Coronary artery (tissue), 2 donors: ENCODE measurements around the gene RPL34.

ENCODE experiments used
- DNase-seq: peaks from one replicate; pipeline ENCODE4 v3.0.0-alpha.2; 2017; ENCODE audit warnings: low spot score
- H3K27ac ChIP-seq, 2 donors: fragments of 200-600 bp; sonication (generic); one replicate each; pipeline ENCODE4 v1.5.1; 2016 to 2019
- H3K4me3 ChIP-seq: fragments of 200-600 bp; sonication (generic); 2 replicates; pipeline ENCODE4 v1.5.1; 2016; ENCODE audit warnings: mild to moderate bottlenecking, moderate library complexity
- CTCF ChIP-seq: fragments of 200-600 bp; sonication (generic); IDR thresholded peaks from one replicate; pipeline ENCODE4 v1.5.1; 2019; ENCODE audit warnings: antibody characterized with exemption

RPL34 gene

DNA sequence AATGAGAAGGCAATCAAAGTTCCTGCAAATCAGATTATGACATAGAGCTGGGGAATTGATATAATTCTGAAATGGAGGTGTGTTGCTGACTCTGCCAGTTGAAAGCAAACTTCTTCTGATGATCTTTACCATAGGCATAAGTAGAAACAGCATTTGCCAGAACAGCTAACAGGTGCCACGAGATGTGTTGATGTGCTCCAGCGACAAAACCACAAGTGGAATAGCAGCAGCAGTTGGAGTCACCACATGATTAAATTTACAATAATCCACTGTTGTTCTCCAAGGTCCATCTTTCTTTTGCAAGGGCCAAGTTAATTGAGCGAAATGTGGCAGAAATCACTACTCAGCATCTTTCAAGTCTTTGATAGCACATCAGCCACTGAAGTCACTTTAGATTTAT, 26.3 kb downstream of the RPL34 start:
- Histone ChIP-seq H3K4me3 (no peak overlapping the region), H3K27ac (no peak overlapping the region)
- no peak for TF ChIP-seq CTCF
- DNase-seq, result no peak

GRCh38 chr4:108649863-108650211, 29.5 kb downstream of the RPL34 start:
- no peak overlapping the region for H3K27ac ChIP-seq
- TF ChIP-seq CTCF, result no peak
- DNase-seq, result no peak

GRCh38 chr4:108650212-108651013, 30.0 kb downstream of the RPL34 start, which contains the start of gene OSTC:
TSS of gene OSTC (plus strand) at chr4:108650599. CDS start at chr4:108650656, 57 bp downstream.
- Histone ChIP-seq H3K27ac (peak within 1 kb of the TSS; percentile 80 to 84), H3K4me3 (peak within 1 kb of the TSS; percentile 75)
- DNase-seq, result peak; percentile 95
- TF ChIP-seq CTCF, result no peak

More at GRCh38 chr4:108649863-108650211, 29.5 kb downstream of the RPL34 start:
- peak overlapping the region; percentile 75 for H3K4me3 ChIP-seq

DNA sequence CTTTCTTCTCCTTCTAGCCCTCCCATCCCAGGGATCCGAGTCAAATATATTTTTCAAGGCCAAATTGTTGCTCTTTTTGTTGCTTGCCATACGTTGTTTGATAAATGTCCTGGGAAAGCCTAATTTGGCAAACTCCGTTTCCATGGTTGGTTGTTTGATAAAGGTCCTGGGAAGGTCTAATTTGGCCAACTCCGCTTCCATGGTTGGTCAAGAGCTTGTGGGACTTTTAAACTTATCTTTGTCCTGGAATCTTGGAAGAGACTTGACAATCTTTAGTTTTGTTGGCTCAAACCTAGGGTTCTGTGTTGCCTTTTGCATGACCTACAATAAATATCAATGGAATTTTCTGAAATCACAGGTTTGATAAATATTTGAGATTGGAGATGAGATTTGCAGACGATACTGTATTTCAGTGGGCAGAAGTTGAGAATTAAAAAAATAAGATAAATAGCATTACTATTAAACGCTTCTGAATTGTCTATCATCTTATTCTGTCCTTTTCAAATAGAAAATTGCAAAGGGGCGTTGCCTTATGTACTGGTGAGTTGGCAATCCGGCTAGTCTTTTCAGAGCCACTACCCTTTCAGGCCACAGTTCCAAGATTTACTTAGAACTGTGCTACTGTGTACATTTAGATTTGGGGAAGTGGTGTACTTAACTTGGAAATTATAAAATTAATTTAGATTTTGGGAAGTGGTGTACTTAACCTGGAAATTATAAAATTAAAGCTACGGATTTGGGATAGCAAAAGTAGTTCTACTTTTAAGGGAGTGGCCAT, 30.8 kb downstream of the RPL34 start:
- H3K4me3 ChIP-seq, result peak overlapping the region; percentile 75
- TF ChIP-seq CTCF, result no peak
- no peak for DNase-seq
- H3K27ac ChIP-seq, result peak overlapping the region; percentile 80 to 84

- DNase-seq, result no peak
Observed at GRCh38 chr4:108662629-108663028, 42.3 kb downstream of the RPL34 start.

DNA sequence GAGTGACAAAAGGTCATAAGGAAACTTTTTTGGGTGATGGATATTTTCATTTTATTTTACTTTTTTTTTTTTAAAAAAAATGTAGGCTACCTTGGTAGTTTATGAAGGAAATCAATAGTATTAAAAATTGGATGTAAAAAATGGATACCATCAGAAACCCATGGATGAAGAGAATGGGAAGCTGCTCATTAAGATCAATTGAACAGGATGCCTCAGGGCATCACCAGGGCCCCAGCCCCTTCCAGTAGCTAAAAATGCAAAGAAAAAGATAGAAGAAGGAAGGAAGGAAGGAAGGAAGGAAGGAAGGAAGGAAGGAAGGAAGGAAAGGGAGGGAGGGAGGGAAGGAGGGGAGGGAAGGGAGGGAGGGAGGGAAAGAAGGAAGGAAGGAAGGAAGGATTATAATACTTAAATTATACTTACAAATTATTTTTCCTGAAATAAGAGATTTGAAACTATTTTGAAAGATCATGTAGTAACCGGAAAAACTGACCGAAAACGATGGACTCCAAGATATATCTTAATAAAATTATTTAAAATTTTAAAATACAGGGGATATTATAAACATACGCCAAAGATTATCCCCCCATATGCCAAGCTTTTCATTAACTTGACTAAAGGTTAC, 54.1 kb downstream of the RPL34 start:
- no peak overlapping the region for H3K27ac ChIP-seq
- no peak for DNase-seq
- no peak for TF ChIP-seq CTCF
- no peak overlapping the region for H3K4me3 ChIP-seq

More at GRCh38 chr4:108662629-108663028, 42.3 kb downstream of the RPL34 start:
- no peak overlapping the region for H3K4me3 ChIP-seq
- no peak overlapping the region for H3K27ac ChIP-seq
- no peak for TF ChIP-seq CTCF
